AG04450 (cell line): ENCODE measurements around the gene ECSIT. TPM values are rescaled to one million over a fixed set of nuclear protein-coding genes. Genes with fewer than 3 reads are reported as not detected.

ENCODE experiments used
- CTCF ChIA-PET: fragments of 300-600, 350-600 bp; formaldehyde crosslinking; extraction: SDS; loops from one replicate; lab custom pipeline; 2022; ENCODE audit warnings: antibody characterized with exemption, inconsistent platforms; lab: Charles Lee
- POLR2A ChIA-PET: fragments of 350-600 bp; formaldehyde crosslinking; extraction: SDS; loops from one replicate; lab custom pipeline; 2021; ENCODE audit warnings: antibody characterized with exemption, inconsistent platforms; lab: Yijun Ruan, JAX
- DNase-seq: peaks from one replicate; pipeline ENCODE4 v3.0.0-alpha.2; 2011; ENCODE audit warnings: low read depth, low spot score
- H3K27ac ChIP-seq: one replicate; pipeline ENCODE4 v1.5.1; 2012; ENCODE audit warnings: low read depth, low read length, control low read depth
- H3K27me3 ChIP-seq: one replicate; pipeline ENCODE4 v1.6.0; 2012; ENCODE audit warnings: low read length; ENCODE audit not compliant: control insufficient read depth, insufficient read depth
- H3K4me3 ChIP-seq: 2 replicates; pipeline ENCODE4 v1.5.1; 2011; ENCODE audit warnings: mild to moderate bottlenecking, low read depth, low read length, control low read depth
- H3K9me3 ChIP-seq: 2 replicates; pipeline ENCODE4 v1.5.1; 2012; ENCODE audit warnings: low read length; ENCODE audit not compliant: control insufficient read depth, insufficient read depth
- CTCF ChIP-seq: IDR thresholded peaks from 2 replicates; pipeline ENCODE4 v1.5.1; 2011; ENCODE audit warnings: low read depth, low read length, control low read depth, inconsistent platforms
- polyA plus RNA-seq: library from polyadenylated mRNA; depleted of rRNA; stranded (reverse); fragments of >200 nt; gene quantifications from 2 replicates; pipeline ENCODE4 v1.2.3, GENCODE V29; 2011

The ECSIT gene
- polyA plus RNA-seq, 1 experiment: 28.2 TPM

DNA sequence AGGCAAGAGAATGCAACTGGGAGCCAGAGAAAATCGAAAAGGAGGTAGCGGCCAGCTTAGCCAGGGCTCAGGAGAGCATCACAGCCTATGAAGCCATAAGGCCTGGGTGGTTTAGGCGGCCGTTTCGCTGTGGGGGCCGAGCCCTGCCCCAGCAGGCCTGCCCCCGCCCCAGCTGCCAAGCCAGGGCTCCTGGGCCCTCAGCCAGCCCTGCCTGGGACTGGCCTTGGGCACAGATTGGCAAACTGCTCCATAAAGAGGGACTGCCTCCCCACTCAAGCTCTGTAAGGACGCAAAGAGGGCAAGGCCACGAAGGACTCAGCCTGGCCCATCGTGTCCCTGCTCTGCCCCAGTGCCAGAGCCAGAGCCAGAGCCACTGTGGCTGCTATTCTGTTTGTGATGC lies 33.5 kb downstream of the ECSIT start:
- ChIA-PET CTCF (interaction anchor here (0.9 to 1.5 kb wide), 3 partner anchors 10 to 202 kb away, joined by 3 to 5 read pairs (median 3); no protein-coding TSS in a partner anchor), POLR2A (no interaction called here)

GRCh38 chr19:11494634-11495285 lies 34.2 kb downstream of the ECSIT start:
- TF ChIP-seq CTCF: no peak
- H3K27me3 ChIP-seq: no peaks in the 10 kb centered on the region
- no peak for DNase-seq
- CTCF ChIA-PET: interaction anchor here (0.9 to 1.5 kb wide), 4 partner anchors 9 to 201 kb away, joined by 3 to 5 read pairs (median 4); no protein-coding TSS in a partner anchor
- H3K27ac ChIP-seq: no peak overlapping the region
- no peak overlapping the region for H3K4me3 ChIP-seq
- H3K9me3 ChIP-seq: no peaks in the 10 kb centered on the region; the same call in 1 of the 2 replicates
- POLR2A ChIA-PET: no interaction called here

More for the DNA sequence above, 33.5 kb downstream of the ECSIT start:
- Histone ChIP-seq H3K9me3 (no peaks in the 10 kb centered on the region; the same call in 1 of the 2 replicates), H3K27ac (no peak overlapping the region), H3K27me3 (no peaks in the 10 kb centered on the region), H3K4me3 (no peak overlapping the region)
- TF ChIP-seq CTCF: no peak
- DNase-seq: no peak

GRCh38 chr19:11489378-11489777 lies 39.6 kb downstream of the ECSIT start:
- H3K27me3 ChIP-seq: no peaks in the 10 kb centered on the region
- TF ChIP-seq CTCF: no peak
- ChIA-PET POLR2A (no interaction called here), CTCF (no interaction called here)
- DNase-seq: no peak
- H3K4me3 ChIP-seq: no peak overlapping the region
- no peaks in the 10 kb centered on the region; the same call in 1 of the 2 replicates for H3K9me3 ChIP-seq
- no peak overlapping the region for H3K27ac ChIP-seq

DNA sequence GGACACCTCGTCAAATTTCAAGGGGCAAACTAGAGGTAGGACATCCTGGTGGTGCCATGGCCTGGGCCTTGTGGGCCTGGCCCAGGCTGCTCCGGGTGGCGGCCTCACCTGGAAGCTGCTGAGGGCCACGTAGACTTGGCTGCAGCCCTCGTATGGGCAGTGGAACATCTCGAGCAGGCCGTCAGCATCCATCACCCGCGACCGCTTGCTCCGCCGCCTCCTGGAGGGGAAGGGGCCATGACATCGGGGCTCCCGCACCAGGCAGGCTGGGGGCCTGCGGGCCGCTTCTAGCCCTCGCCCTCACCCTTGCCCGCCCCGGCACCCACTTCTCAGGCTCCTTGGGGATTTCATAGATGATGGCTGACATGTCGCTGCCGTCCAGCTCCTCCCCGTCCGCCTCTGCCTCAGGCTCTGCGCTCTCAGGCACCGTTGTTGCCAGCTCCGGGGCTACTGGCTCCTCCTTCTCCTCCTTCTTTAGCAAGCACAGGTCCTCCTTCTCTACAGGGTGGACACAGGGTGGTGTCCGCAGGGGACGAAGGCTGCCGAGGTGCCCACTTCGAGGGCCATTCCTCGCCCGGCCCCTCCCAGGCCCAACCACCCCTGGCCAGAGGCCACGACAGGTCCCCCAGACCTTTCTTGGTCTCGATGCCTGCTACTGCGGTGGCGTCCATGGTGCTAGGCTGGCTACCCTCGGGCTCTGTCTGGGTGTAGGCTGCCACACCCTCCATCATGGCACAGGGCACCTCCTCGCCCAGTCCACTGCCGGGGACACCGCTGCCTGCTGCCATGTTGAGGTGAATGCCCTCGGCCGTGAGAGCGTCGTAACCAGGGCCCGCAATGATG lies 42.1 kb downstream of the ECSIT start:
- no peak for DNase-seq
- TF ChIP-seq CTCF: no peak
- peaks cover 4% of the 10 kb centered on the region; the same call in 1 of the 2 replicates for H3K9me3 ChIP-seq
- H3K27ac ChIP-seq: no peak overlapping the region
- POLR2A ChIA-PET: no interaction called here
- peaks cover 6% of the 10 kb centered on the region for H3K27me3 ChIP-seq
- H3K4me3 ChIP-seq: no peak overlapping the region
- CTCF ChIA-PET: no interaction called here
